GM13976 (cell line): Measurements from ENCODE around the gene BRSK1.

Source experiments
- DNase-seq: peaks from one replicate; pipeline ENCODE4 v3.0.0; 2012; ENCODE audit warnings: low spot score
- CTCF ChIP-seq: IDR thresholded peaks from 2 replicates; pipeline ENCODE4 v1.5.1; 2012; ENCODE audit warnings: borderline replicate concordance, mild to moderate bottlenecking; ENCODE audit not compliant: insufficient read depth; ENCODE audit errors: extremely low read depth, missing control alignments, control extremely low read depth
- in situ Hi-C: fragments of 300-500 bp; cut with MboI; formaldehyde crosslinking; loops from one replicate; pipeline ENCODE4 v1.12.0; 2022; ENCODE audit warnings: low sequenced_read_pairs, mixed read lengths, inconsistent platforms; ENCODE audit not compliant: unreplicated experiment

BRSK1 gene

GRCh38 chr19:55345818-55346724 is 62.3 kb downstream of the BRSK1 start:
- in situ Hi-C loops, result no loop called here
- TF ChIP-seq CTCF, result no peak
- no peak for DNase-seq

- in situ Hi-C loops, result no loop called here
- DNase-seq, result no peak
- no peak for TF ChIP-seq CTCF
Observed at GRCh38 chr19:55346725-55347441, 63.1 kb downstream of the BRSK1 start.

GRCh38 chr19:55347442-55348009 is 63.7 kb downstream of the BRSK1 start:
- in situ Hi-C loops, result no loop called here
- no peak for TF ChIP-seq CTCF
- no peak for DNase-seq

- no peak for TF ChIP-seq CTCF
- DNase-seq, result no peak
- in situ Hi-C loops, result no loop called here
Observed at GRCh38 chr19:55348317-55349034, 64.7 kb downstream of the BRSK1 start.

GRCh38 chr19:55350620-55351315 is 67.0 kb downstream of the BRSK1 start:
- DNase-seq, result no peak
- TF ChIP-seq CTCF, result no peak
- in situ Hi-C loops, result no loop called here
